GM19455 (cell line): Measurements from ENCODE around the gene TRIM17.
"Not testable (repeated sequence)": the region's sequence is repeated elsewhere in the genome, so short reads cannot be mapped to it uniquely, and the experiment has no call there.

ENCODE experiments used
- ATAC-seq: cut with Tn5 transposase; IDR thresholded peaks from one replicate; pipeline ENCODE4 v1.9.1; 2021; ENCODE audit not compliant: unreplicated experiment

TRIM17 gene

DNA sequence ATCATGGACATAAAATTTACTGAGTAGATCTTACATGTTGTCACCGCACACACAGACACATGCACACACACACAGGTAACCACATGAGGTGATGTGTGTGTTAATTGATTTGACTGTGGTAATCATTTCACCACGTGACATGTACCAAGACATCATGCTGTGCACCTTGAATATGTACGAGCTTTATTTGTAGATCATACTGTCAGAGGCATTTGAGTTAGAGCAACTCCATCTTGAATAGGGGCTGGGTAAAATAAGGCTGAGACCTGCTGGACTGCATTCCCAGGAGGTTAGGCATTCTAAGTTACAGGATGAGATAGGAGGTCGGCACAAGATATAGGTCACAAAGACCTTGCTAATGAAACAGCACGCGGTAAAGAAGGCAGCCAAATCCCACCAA lies 31.7 kb upstream of the TRIM17 start:
- ATAC-seq: no peak

DNA sequence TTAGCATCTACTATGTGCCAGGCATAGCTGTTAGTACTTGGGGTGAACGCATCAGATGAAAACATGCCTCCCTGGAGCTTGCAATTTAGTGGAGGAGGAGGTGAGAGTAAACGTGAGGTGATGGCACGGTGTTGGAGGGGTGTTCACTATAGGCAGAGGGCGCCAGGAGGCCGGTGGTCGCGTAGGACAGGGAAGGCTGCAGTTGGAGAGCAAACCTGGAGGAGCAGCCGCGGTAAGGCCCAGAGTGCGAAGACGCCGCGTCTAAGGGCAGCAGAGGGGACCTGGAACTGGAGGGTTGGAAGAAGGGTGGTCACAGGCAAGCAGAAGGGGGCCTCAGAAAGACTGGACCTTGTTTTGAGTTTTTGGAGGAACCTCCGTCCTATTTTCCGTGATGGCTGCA lies 30.2 kb upstream of the TRIM17 start:
- ATAC-seq: no peak

DNA sequence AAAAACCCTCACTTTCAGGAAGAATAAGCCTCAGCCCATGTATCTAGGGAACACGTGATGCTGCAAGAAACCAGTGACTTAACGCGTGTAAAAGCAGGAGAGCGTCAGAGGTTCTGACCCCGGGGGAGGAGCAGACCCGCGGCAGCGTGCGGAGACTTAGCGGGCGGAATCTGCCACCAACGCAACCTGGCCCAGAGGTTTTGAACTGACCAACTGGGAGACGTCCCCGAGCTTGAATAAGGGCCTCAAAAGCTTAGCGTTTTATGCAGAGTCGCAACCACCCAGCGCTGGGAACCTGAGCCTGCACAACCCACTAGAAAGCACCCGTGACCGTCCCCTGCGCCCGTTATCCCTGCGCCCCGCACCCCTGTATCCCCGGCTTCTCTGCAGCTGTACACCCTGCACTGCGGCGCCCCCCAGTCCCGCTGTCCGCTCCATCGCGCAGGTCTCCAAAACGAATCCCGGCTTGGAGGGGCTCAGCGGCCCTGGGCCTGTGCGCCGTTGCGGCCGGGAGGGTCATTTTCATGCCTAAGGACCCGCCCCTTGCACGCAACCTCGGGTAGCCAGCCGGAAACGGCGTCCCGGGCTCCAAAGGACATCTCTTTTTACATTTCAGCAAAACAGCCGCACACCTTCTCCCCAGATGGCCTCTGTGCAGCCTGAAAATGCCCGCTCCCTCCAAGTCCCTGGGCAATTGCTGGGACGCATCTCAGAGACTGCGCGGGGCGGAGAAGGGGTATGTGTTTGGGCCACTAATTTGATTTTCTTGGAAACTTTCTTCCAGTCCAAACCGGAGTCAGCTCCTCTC lies 29.4 kb upstream of the TRIM17 start:
- peak; percentile 72 for ATAC-seq

DNA sequence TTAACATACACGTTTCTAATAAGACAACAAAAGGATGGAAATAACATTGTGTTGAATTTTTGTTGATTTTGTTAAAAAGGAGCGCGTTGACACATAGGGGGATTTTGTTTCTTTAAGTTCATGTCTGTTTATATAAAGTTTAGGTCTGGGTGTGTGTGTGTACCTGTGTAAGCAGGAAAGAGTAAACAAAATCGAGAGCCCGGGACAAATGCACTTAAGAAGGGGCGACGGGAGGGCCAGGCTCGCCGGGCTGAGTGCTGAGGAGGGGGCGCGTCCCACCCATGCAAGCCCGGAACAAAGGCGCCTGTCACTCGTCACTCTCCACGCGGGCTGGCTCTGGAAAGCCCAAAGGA lies 28.8 kb upstream of the TRIM17 start:
- ATAC-seq: peak; percentile 16

DNA sequence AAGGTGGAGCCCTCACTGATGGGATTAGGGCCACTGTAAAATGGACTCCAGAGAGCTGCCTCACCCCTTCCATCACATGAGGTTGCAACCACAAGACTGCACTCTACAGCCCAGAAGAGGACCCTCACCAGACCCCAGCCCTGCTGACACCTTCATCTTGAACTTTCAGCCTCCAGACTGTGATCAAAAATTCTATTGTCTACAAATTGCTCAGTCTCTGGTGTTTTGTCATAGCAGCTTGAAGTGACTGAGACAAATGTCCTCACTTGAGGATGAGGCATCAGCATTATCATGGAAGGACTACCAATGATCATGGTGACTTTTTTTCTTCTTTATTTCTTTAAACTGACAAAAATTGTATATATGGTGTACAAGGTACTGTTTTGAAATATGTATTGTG lies 26.7 kb upstream of the TRIM17 start:
- no peak for ATAC-seq

DNA sequence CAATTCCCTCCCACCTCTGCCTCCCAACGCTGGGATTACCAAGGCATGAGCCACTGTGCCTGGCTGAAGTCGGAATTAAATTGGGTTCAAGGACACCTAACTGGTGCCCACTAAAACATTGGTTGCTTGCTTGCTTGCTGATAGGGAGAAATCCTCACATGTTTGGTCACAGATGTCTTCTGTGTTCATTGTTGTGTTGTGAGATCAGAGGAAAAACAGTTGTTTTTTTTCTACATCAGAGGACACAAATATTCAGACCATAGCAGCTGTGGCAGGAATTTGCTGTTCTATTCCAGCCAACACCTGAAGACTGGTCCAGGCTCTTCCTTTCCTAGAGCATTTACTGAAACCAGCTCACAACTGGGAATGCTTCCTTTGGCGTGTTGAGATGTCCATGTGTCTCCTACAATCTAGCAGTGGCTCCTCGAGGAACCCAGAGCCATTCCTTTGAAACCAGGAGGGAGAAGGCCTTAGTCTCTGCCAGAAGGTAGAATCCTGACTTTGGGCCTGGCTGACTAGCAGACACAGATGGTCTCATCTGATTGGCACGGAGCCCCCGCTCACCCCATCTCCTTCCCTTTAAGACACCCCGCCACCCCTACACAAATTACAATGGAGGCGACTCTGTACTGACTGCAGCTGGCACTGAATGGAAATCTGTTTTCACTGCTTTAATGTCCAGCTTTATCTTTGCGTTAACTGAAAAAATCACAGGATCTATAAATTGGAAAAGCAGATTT lies 24.3 kb upstream of the TRIM17 start:
- ATAC-seq: no peak

DNA sequence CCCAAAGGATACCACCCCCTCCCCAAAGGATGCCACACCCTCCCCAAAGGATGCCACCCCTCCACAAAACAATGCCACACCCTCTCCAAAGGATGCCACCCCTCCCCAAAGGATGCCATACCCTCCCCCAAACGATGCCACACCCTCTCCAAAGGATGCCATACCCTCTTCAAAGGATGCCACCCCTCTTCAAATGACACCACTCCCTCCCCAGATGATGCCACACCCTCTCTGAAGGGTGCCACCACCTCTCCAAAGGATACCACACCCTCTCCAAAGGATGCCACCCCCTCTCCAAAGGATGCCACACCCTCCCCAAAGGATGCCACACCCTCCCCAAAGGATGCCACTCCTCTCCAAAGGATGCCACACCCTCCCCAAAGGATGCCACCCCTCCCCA lies 21.6 kb upstream of the TRIM17 start:
- no peak for ATAC-seq

DNA sequence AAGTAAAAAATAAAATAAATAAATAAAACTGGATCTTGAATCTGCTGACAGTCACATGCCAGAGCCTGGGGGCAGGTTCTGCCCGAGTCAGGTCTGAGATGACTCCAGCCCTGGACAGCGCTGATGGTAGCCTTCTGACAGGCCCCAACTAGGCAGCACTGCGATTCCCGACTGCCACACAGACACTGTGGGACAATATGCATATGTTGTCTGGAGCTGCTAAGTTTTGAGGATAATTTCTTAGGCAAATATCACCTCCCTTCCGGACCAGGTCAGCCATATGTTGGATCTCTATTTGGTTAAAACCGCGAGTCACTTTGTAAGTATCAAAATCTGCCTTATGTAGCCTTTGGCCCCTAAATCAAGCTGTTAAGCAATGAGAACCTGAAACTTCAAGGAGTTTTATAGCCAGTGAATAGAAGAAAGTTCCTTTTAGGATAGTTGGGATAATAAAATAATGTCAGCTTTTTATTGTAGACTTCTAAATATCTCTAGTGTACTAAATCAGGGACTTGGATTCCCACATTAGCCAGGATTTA lies 20.8 kb upstream of the TRIM17 start:
- ATAC-seq: no peak

DNA sequence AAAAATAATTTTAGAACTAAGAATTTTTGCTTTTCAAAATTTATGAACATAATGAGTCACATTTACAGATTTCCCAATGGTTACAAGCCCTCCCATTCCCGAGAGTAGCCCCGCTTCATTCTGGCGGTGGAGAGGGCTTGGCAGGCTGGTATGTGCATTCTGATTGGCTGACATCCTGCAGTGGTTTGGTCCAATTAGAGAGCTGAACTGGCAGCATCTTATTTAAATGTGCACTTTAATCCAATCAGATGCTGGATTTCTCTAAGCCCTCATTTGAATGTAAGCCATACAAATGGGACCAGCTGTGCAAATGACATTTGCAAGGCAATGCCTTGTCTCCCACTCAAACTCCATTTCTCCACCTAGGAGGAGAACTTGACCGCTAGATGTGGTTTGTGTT lies 18.0 kb upstream of the TRIM17 start:
- ATAC-seq: no peak

DNA sequence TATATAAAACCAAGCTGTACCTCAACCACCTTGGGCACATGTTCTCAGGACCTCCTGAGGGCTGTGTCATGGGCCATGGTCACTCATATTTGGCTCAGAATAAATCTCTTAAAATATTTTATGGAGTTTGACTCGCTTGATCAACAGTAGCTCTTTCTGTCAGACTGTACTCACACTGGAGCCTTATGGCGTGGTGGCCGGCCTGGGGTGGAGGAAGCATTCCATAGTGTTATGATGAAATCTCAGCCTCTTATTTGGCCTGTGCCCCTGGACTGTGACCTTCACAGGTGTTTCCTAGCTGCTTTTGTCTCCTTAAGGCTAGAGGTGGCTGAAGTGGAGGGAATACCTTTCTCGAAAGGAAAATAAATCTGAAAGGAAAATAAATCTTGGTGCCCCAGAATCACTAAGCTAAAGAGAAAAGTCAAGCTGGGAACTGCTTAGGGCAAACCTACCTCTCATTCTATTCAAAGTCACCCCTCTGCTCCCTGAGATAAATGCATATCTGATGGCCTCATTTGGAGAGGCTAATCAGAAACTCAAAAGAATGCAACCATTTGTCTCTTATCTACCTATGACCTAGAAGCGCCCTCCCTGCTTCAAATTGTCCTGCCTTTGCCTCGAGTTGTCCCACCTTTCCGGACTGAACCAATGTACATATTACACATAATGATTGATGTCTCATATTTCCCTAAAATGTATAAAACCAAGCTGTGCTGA lies 16.8 kb upstream of the TRIM17 start:
- not testable (repeated sequence) for ATAC-seq

DNA sequence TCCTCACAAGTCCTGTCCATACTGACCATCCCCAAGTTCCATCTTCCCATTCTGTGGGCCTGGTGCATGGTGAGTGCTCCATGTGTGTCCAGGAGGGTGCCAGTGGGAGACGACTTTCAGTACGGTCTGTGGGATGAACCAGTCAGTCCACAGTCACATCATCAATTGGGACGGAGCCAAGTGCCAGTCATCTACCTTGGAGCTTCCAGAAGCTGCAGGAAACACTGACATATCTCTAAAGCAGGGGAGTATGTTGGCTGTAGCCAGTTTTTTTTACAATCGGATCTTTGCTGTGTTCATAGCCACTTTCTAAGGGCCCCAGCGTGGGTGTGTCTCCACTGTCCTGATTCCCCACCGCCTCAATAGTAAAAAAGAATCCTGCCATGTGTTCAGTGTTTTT lies 13.6 kb upstream of the TRIM17 start:
- no peak for ATAC-seq

DNA sequence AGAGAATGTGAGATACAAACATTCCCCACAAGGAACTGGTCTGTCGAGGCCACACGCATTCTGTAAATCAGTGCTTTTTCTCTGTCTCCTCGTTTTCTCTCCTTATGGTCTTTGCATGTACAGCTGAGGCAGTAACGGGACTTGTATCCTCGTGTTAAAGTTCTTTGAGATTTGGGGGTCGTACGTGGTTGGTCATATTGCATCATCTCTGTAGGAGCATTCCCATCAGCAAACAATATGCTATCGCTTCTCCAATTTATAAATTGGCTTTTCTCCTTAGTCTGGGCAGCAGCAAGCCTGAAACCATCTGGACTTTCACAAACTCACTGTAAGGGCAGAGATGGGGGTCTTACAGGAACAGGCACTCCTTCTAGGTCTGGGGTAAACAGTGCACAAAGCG lies 13.0 kb upstream of the TRIM17 start:
- no peak for ATAC-seq

DNA sequence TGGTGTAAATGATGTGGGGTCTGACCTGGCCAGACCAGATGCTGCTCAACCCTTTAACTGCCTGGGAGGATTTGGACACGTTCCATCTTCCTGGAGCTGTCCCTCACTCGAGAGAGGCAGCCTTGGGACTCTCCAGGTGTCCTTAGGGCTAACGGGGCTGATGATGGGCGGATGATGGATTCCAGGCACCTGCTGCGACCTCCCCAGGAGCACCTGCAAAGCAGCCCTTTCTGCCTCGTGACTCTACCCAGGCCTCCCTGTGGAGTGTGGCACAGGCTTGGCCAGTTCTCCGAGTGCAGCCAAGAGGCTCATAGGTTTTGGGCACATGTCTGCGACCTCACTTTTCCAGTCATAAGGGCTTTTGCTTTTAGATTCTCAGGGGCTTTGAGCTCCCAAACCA lies 12.3 kb upstream of the TRIM17 start:
- ATAC-seq: no peak

DNA sequence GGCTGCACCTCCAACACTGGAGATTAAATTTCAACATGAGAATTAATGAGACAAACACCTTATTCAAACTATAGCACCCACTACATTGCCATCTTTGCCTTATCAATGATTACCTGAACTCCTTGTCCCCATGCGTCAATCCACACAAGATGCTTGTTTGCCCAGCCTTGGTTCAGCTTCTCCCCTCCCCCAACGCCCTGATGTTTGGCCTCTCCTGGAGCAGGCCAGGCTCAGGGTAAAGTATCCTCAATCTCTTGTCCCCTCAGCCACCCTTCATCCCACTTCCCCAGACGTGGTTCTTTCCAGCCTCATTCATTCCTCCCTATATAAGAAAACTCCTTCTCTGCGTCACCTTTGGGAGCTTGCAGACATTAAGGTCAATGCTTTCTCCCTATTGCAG lies 11.8 kb upstream of the TRIM17 start:
- no peak for ATAC-seq

DNA sequence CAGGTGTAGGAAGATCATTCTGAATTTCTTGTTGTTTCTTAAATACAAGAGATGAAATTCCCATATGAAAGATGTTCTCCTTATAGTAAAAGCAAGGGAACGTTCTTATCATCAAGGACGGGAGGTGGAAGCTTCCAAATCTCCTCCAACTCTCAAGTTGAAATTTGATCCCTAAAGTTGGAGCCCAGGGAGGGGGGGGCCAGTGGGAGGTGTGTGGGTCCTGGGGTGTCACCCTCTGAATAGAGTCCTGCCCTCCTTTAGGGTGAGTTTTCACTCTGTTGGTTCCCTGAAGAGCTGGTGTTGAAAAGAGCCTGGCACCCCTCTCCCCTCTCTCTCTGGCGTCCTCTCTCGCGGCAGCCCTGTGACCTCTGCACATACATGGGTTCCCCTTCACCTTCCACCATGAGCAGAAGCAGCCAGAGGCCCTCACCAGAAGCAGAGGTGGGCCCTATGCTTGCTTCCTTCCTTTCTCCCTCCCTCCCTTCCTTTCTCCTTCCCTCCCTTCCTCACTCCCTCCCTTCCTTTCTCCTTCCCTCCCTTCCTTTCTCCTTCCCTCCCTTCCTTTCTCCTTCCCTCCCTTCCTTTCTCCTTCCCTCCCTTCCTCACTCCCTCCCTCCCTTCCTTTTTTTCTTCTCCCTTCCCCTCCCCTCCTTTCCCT lies 10.0 kb upstream of the TRIM17 start:
- no peak for ATAC-seq

DNA sequence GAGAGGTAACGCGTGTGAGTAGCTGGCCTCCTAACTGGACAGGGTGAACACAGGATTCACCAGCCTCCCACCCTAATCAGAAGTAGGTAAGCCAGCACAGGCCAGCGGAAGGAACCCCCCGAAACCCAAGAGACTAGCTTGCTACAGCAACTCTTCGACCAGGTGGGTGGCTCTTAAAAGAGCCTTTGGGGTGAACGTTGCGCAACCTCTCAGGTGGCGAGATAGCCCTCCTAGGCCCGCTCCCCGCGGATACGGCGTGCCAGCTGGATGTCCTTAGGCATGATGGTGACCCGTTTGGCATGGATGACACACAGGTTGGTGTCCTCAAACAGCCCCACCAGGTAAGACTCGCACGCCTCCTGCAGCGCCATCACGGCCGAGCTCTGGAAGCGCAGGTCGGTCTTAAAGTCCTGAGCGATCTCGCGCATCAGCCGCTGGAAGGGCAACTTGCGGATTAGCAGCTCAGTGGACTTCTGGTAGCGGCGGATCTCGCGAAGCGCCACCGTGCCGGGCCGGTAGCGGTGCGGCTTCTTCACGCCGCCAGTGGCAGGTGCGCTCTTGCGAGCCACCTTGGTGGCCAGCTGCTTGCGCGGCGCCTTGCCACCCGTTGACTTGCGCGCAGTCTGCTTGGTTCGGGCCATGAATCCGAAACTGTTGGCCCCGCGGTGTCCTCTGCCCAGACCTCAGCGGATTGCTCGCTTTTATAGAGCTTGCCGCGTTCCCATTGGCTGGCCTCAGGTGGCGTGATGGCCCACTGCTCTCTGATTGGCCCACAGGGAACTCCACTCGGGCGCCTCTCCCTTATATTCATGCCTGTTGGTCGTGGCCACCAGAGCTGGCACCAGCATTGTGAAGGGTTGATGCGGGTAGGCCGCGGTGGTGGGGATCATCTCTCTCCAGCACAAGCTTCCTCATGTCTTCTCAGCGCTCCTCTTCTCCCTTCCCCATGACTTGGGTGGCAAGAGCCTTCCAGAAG lies 8.3 kb upstream of the TRIM17 start:
- ATAC-seq: no peak

DNA sequence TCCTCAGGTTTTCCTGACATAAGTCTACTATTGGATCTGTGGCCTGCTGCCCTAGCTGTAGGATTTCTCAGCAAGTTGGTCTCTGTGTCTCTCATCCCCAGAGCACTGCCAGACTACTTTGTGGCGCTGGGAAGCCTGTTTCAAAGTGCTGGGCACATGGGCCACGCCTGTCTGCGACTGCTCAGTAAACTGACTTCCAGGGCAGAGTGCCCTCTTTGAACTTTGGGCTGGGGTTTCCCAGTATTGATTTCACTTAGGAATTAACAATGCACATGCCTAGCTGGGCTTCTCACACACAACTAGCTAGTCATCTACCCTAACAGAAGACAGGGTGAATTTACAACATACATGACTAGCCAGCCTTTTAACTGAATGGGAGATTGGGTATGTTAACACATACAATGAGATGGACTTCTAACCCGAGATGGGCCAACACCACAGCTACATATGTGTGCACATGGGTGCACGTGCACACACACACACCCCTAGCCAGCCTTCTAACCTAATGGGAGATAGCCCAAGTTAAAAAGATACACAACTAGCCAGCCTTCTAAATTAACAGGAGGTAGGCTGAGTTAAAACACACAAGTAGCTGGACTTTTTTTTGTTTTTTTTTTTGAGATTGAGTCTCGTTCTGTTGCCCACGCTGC lies 6.9 kb upstream of the TRIM17 start:
- ATAC-seq: no peak

DNA sequence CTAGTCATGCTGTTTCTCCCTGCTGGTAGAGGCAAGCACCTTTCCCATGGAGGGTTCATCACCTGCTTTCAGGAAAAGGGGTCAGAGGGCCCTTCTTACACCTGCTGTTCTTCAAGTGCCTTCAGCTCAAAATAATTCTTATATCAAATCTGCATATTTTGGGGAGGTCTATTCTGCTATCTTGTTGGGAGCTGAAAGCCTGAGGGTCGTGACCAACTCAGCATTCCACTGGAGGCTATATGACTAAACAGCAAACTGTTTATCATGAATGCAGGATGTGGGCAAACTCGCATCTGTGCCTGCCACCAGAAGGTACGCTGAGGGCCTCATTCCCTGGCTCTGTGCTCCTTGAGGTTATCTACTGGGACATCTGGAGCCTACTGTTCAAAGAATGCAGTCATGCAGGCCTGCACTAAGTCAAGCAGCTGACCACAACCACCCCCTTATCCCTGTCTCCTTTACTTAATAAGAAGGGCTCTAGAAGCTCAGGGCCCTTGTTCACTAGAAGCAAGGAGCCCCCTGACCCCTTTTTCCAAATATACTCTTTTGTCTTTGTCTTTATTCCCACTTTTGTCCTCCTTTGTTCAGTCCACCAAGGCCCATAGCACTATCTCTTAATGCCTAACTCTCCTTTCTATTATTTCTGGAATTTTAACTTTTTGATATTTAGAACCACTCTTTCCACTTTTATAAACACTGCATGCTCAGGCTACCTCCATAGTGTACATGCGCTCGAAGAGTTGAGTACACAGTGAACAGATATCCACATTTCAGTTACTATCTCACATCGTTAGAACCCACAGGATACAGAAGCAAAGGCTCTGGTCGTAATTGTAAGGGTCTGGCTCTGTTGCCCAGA lies 4.5 kb upstream of the TRIM17 start:
- ATAC-seq: no peak
